GM18520 (cell line): ENCODE data around the gene DCAF8L2.
"Not testable (repeated sequence)": the region's sequence is repeated elsewhere in the genome, so short reads cannot be mapped to it uniquely, and the experiment has no call there.

Source experiments
- ATAC-seq: cut with Tn5 transposase; IDR thresholded peaks from one replicate; pipeline ENCODE4 v1.9.1; 2021; ENCODE audit not compliant: unreplicated experiment

Gene DCAF8L2

DNA sequence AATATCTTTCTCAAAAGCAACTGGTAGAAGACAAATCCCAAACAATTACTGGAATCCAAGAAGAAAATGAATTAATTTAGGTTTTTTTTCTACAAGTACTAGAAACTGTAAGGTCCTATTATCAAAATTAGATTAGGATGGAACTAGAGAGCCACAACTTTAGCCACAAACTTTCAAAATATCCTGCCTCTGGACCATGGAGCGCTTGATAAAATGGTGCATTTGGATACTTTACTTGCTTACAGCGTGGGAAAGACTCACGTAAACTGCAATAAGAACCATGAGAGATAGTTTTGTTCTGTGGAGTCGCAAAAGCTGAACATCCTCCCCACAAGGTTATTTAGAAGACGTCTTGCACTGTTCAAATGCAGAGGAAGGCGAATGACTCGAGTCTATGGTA is at the start of gene DCAF8L2:
Gene DCAF8L2, plus strand, starts transcription at position 301 of the 400 bp plus-strand sequence. CDS start 156,552 bp downstream, outside the sequence.
- no peak for ATAC-seq

DNA sequence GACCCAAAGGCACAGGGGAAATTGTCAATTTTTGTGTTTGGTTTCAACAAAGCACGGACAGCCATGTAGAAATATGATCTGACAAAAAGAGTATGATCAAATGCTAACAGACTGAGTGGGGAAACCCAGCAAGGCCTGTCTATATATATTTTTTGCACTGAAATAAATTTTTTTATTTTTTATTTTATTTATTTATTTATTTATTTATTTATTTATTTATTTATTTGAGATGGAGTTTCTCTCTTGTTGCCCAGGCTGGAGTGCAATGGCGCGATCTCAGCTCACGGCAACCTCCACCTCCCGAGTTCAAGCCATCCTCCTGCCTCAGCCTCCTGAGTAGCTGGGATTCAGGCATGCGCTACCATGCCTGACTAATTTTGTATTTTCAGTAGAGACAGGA is 49.0 kb upstream of the DCAF8L2 start:
- not testable (repeated sequence) for ATAC-seq

DNA sequence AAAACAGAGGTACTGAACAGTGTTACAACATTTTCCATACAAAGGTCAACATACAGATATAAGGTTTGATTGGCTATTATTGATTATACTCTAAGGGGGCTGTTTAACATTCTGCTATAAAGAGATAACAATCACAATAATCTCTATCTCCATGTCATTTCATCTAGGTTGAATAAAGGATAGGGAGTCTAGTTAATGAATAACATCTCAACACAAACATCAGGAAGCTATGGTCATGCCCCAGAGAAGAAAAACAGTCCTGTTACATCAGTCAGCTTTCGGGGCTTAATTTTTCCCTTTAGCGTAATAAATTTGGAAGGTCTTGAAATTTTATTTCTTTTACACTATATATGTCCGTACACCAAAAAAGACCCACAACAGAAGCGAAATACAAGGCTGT is 41.5 kb upstream of the DCAF8L2 start:
- ATAC-seq = no peak

DNA sequence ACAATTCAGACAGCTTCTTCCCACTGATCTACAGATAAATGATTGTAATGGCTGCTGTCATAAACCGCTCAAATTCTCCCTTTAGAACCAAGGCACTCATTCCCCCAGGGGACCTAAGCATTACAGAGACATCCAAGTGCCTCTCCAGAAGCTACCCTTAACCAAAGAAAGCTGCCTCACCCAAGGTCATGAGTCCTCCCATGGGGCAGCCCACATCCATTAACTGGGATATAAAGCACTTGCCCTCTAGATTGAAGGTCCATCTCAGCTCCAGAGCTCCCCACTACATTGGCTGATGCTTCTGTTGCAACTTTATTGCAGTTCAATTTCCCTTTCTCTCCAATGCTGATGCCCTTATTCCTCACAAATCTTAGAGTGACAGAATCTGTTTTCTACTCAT is 40.5 kb upstream of the DCAF8L2 start:
- ATAC-seq = no peak

GRCh38 chrX:27555514-27555913 is 34.6 kb upstream of the DCAF8L2 start:
- no peak for ATAC-seq

- ATAC-seq = no peak
Observed at GRCh38 chrX:27565992-27566391, 24.2 kb upstream of the DCAF8L2 start.

- no peak for ATAC-seq
Observed at GRCh38 chrX:27571164-27571563, 19.0 kb upstream of the DCAF8L2 start.

GRCh38 chrX:27575565-27575964 is 14.6 kb upstream of the DCAF8L2 start:
- ATAC-seq = no peak

- no peak for ATAC-seq
Observed at GRCh38 chrX:27583976-27584375, 6.2 kb upstream of the DCAF8L2 start.

DNA sequence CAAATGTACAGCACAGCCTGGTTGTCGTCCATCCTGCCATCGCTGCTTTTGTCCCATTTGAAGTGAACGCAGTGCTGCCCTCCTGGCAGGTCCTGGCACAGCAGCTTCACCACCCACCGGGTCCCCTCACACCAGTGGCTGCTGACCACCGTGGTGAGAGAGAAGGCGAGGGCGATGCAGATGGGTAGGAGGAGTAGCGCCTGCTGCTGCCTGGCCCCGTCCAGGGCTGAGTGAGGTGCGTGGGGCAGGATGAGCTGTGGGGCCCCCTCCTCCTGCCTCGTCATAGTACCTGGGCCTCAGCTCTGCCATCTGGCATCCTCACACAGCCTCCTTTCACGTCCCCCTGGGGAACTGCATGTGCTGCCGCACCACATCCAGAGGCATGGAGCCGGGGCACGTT is 1.8 kb downstream of the DCAF8L2 start:
- no peak for ATAC-seq

GRCh38 chrX:27597508-27597907 is 7.4 kb downstream of the DCAF8L2 start:
- ATAC-seq = no peak

- no peak for ATAC-seq
Observed at GRCh38 chrX:27598312-27598711, 8.2 kb downstream of the DCAF8L2 start.

- no peak for ATAC-seq
Observed at GRCh38 chrX:27599928-27600327, 9.8 kb downstream of the DCAF8L2 start.

- no peak for ATAC-seq
Observed at GRCh38 chrX:27600686-27601085, 10.5 kb downstream of the DCAF8L2 start.

- ATAC-seq = no peak
Observed at GRCh38 chrX:27608671-27609070, 18.5 kb downstream of the DCAF8L2 start.

DNA sequence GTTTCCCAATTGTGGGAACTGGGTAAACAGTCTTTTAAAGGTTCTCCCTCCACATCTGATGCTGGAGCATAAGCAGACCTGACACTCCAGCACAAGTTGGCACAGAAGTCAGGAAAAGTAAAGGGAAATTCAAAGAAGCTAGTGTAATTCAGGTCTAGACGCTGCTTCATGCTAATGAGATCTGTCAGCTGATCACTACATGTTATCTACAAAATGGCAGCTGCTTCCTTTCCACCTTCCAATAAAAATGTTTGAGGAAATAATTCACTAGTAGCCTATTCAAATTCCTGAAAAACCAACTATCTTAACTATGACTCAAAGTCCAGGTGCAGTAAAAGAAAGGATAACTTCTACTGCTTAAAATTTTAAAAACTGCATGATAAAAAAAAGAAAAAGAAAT is 29.3 kb downstream of the DCAF8L2 start:
- no peak for ATAC-seq

DNA sequence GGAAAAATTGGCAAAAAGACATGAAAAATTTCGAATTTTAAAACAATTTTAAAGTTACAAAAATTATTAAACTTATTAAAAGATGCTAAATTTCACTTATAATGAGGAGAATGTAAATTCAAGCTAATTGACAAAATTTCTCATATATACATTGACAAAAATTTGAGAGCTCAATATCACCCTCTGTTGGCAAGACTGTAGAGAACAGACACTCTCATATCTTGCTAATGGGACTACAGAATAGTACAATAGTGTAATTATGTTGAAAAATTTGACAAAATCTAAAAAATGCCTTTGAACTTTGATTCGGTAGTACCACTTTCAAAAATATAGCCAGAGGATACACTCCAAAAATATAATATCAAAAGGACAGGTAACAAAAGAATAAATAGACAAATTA is 29.8 kb downstream of the DCAF8L2 start:
- no peak for ATAC-seq

- ATAC-seq = no peak
Observed at GRCh38 chrX:27622883-27623282, 32.7 kb downstream of the DCAF8L2 start.

DNA sequence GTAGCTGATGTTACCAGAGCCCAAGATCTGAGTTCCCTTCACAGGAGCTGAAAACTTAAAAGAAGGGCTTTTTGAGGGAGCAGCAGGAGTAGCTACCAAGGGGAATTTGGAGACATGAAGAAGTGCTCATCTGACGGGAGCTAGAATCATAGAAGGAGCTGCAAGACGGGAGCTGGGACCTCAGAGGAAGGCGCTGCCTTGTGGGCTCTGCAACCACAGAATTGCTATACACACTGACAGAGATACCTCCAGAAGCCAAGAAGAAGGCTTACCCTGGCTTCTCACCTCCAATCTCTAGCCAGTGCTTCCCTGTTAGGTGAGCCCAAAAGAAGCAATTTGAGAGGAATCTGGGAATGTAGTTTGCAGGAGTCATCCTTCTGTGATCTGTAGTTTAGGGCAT is 35.9 kb downstream of the DCAF8L2 start:
- no peak for ATAC-seq

DNA sequence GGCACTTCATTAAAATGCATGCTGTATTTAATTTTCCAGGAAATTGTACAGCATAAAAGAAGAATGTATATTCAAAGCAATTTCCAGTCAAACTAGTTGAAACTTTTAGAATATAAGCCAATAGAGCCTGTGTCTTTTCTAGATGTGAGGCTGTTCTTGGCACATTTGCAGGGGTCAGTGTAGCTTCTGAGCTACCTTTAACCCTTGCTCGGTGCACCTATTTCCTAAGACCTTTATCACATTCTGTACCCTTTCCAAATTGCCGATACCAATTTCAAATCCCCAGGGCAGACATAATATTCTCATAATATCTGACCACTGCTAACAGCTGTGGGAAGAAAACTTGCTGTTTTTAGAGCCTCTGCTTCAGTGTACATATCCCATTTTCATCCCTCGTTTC is 43.2 kb downstream of the DCAF8L2 start:
- ATAC-seq = no peak

- ATAC-seq = no peak
Observed at GRCh38 chrX:27656581-27656980, 66.4 kb downstream of the DCAF8L2 start.

DNA sequence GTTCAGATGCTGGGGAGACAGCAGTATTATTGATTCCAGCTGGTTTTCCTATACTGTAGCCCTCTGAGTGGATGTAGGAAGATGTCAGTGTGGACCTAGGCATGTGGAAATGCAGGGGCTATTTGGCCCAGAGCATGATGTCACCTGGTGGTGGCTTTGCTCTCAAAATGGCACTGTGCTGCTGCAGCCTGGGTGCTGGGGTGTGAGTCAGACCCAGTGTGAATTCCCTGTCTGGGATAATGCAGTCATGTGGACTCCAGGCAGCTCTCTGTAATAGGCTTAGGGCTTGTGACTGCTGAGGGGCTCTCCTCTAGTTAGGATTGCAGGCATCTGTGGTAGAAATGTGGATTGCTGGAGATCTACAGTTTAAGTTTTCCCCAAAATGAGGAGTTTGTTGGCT is 70.7 kb downstream of the DCAF8L2 start:
- no peak for ATAC-seq

GRCh38 chrX:27671234-27671633 is 81.1 kb downstream of the DCAF8L2 start:
- no peak for ATAC-seq

GRCh38 chrX:27674491-27674890 is 84.3 kb downstream of the DCAF8L2 start:
- ATAC-seq = no peak
